Stomach (tissue), 4 donors: ENCODE results near the gene TCF12.

Experiments
- POLR2AphosphoS5 ChIP-seq, 3 donors: sonication (generic); formaldehyde crosslinking; IDR thresholded peaks; one replicate each; pipeline ENCODE4 v1.6.1; 2016; ENCODE audit warnings: antibody characterized with exemption in 3 of 3
- TF ChIP-seq, protein P1 (sequence below), 7 experiments: fragments of 450-650 bp in 4 of 7; fragments of 200-600 bp in 3 of 7; sonication (generic) in 3 of 7; IDR thresholded peaks; one replicate each; pipeline ENCODE4 v1.5.1; 2016 to 2019; ENCODE audit warnings: antibody characterized with exemption in 7 of 7, control low read depth in 2 of 7, mild to moderate bottlenecking in 1 of 7

DNA sequence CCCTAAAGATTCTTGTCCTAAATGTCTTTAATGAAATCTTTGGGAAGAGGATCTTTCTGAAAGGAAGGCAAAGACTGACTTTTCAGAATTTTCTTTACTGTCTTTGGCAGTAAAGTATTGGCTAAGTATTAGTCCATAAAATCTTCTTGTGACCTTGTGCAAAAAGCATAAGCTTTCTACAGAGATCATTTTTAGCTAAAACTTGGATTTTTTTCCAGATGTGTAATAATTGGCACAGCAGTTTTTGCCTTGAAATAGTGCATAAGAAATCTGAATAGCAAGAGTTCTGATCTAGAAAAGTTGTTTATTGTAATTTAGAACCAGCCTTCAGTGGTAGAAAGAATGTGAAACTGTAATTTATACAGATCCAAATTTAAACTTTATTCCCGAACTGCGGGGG is 335.1 kb downstream of the TCF12 start:
- TF ChIP-seq, protein P1, sequence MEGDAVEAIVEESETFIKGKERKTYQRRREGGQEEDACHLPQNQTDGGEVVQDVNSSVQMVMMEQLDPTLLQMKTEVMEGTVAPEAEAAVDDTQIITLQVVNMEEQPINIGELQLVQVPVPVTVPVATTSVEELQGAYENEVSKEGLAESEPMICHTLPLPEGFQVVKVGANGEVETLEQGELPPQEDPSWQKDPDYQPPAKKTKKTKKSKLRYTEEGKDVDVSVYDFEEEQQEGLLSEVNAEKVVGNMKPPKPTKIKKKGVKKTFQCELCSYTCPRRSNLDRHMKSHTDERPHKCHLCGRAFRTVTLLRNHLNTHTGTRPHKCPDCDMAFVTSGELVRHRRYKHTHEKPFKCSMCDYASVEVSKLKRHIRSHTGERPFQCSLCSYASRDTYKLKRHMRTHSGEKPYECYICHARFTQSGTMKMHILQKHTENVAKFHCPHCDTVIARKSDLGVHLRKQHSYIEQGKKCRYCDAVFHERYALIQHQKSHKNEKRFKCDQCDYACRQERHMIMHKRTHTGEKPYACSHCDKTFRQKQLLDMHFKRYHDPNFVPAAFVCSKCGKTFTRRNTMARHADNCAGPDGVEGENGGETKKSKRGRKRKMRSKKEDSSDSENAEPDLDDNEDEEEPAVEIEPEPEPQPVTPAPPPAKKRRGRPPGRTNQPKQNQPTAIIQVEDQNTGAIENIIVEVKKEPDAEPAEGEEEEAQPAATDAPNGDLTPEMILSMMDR (IDR thresholded peaks at IDR 0.05), result no peak
- no peak for TF ChIP-seq POLR2AphosphoS5 (IDR thresholded peaks at IDR 0.05)
